Stimulated activated CD8-positive, alpha-beta memory T cell treated with anti-CD3 and anti-CD28 coated beads, Interleukin-15, amount 100 ng/mL, for 4 hours (primary cell): ENCODE results near the gene TEX53.

Experiments used
- DNase-seq, 2 donors: peaks; one replicate each; pipeline ENCODE4 v3.0.0-alpha.2; 2020; ENCODE audit warnings: low read depth in 2 of 2

TEX53 gene

DNA sequence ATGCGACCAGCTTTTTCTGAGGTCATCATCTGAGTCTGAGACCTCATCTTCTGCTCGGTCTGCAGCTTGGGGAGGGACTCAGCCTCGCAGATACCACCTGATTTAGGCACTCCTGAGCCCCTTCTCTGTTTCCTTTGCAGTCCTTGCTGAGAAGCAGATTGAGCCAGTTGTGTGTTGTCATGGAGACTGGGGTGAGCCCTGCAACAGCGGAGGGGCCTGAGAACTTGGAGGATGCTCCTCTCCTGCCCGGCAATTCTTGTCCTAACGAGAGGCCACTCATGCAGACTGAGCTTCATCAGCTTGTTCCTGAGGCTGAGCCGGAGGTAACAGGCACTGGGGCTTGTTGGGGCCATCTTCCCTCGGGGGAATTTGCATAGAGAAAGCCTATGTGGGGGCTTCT, 19.2 kb downstream of the TEX53 start:
- DNase-seq, result no peak

DNA sequence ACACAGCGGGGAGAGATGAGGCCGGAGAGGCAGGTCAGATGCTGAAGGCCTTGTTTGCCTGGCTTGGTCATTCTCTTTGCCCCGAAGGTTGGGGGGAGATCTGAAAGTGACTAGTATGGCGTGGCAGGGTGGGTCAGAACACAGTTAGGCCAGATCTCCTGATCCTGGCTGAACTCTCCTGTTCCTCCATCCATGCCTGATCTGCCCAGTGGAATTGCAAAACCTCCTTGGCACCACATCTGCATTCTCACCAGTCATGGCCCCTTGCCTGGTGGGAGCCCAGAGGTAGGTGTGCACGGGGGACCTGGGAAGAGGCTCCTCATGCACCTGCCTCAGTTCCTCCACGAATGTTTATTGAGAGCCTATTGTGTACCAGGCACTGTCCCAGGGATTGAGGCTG, 23.2 kb downstream of the TEX53 start:
- no peak for DNase-seq

- DNase-seq, result no peak
Measured at GRCh38 chr9:114633438-114634089, 24.0 kb downstream of the TEX53 start.

- DNase-seq, result no peak
Measured at GRCh38 chr9:114631166-114631565, 26.4 kb downstream of the TEX53 start.

DNA sequence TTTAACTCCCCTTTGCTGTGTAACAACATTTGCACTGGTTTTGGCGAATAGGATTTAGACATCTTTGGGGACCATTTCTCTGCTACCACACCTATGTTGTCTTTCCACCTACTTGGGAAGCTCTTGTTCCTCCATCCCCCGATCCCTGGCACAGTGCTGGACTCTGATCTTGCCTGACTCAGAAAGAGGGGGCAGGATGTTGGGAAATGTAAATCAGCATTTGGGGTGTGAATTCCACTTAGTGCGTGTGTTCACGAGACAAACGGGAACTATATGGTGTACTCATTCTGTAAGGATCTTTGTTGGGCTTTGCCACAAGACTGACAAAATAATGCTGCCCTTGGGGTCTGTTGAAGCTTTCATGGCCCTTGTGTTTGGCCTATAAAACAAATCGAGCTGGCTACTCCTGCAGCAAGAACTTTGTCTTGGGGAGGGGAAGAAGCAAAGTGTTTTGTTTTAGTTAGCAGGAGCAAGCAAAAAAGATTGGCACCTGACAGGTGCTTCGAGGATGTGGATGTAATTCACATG, 28.0 kb downstream of the TEX53 start:
- no peak for DNase-seq

DNA sequence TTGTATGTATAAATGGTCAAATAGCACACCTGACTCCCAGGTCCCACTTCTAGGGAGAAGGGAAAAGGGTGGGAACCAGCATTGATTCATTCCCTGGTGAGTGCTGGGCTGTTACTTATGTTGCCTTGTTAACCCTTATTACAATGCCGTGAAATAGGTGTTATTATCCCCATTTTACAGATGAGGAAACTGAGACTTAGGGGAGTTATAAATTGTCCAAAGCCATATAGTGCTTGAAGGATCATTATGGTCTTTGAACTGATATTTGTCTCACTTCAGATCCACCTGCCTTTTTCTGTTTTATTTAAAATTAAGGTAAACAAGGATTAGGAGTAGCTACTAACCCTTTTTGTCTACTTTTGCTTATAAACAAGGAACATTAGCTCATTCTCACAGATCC, 30.1 kb downstream of the TEX53 start:
- DNase-seq, result no peak

GRCh38 chr9:114626415-114627020, 31.1 kb downstream of the TEX53 start:
- DNase-seq, result no peak

GRCh38 chr9:114624677-114625076, 32.9 kb downstream of the TEX53 start:
- no peak for DNase-seq

- DNase-seq, result no peak
Measured at GRCh38 chr9:114621975-114622609, 35.5 kb downstream of the TEX53 start.

- DNase-seq, result no peak
Measured at GRCh38 chr9:114621561-114621960, 36.0 kb downstream of the TEX53 start.

GRCh38 chr9:114619191-114619761, 38.3 kb downstream of the TEX53 start:
- DNase-seq, result no peak

DNA sequence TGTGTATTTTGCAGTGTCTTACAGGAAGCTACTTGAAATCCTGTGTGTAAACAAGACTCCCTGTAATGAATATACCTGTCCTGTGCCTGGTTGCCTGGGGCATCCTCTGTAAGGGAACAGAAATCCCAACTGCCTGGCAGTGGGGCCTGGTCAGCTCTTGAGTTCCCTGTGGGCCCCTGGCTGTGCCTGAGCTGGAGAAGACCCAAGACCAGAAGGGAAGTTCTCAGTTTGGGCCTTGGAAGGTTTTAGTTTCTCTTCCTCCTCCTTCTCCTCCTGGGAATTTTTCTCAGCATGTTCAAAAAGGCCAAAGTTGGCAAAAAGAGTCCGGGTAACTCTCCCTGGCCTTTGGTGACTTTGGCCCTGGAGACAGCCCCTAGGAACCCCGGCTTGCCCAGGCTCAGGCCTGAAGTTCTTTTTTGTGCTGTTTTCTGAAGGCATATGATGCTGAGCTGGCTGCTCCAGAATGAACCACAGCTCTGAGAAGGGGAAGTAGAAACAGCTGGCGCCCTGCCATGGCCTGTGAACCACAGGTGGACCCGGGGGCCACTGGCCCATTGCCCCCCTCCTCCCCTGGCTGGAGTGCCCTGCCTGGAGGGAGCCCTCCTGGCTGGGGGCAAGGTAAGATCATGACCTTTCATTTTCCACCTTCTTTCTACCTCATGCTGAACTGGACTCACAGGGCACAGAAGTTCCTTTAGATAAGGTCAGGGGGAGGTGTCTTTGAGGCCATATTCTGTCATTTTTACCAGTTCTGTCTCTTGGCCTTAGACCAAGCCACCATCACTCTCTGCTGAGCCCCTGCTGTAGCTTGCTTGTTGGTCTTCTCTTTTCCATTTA, 40.7 kb downstream of the TEX53 start:
- no peak for DNase-seq

- no peak for DNase-seq
Measured at GRCh38 chr9:114614373-114614772, 43.2 kb downstream of the TEX53 start.

DNA sequence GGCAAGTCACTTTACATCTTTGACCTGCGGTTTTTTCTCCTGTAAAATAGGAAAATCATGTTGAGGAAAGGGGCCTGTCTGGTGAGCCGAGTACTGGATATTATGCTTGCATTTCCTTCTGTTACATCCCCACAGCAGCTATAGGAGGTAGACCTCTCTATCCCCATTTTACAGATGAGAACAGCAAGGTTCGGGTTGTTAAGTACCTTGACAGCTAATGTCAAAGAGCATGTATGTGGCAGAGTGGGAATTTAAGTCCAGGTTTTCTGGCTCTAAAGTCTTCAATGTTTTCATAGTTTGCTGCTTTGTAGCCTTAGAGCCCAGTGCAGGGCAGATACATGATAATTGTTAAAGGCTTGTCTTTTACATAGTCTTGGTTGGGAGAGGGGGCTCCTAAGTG, 43.7 kb downstream of the TEX53 start:
- DNase-seq, result no peak

- no peak for DNase-seq
Measured at GRCh38 chr9:114613087-114613486, 44.5 kb downstream of the TEX53 start.

- no peak for DNase-seq
Measured at GRCh38 chr9:114612272-114612923, 45.2 kb downstream of the TEX53 start.

GRCh38 chr9:114611516-114612271, 45.9 kb downstream of the TEX53 start:
- DNase-seq, result no peak

- no peak for DNase-seq
Measured at GRCh38 chr9:114608525-114608796, 49.1 kb downstream of the TEX53 start.

- no peak for DNase-seq
Measured at GRCh38 chr9:114607671-114608524, 49.7 kb downstream of the TEX53 start.
